Measurements from ENCODE around the gene TUBGCP2.

DNA sequence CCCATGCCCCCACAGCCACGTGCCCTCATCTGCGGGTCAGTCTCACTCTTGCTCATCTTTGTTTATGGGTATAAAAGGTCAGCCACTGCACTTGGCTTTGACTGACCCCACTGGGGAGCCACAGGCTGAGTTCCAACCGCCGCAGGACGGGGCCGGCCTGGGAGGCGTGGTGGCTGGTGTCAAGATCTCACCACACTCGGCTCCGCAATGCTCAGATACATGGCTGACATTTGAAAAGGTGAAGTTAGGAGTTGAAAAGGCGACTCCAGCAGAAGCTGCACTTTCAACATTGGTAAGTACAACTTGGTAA, 14.9 kb downstream of the TUBGCP2 start:
- TF ChIP-seq, protein P1, sequence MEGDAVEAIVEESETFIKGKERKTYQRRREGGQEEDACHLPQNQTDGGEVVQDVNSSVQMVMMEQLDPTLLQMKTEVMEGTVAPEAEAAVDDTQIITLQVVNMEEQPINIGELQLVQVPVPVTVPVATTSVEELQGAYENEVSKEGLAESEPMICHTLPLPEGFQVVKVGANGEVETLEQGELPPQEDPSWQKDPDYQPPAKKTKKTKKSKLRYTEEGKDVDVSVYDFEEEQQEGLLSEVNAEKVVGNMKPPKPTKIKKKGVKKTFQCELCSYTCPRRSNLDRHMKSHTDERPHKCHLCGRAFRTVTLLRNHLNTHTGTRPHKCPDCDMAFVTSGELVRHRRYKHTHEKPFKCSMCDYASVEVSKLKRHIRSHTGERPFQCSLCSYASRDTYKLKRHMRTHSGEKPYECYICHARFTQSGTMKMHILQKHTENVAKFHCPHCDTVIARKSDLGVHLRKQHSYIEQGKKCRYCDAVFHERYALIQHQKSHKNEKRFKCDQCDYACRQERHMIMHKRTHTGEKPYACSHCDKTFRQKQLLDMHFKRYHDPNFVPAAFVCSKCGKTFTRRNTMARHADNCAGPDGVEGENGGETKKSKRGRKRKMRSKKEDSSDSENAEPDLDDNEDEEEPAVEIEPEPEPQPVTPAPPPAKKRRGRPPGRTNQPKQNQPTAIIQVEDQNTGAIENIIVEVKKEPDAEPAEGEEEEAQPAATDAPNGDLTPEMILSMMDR (optimal IDR thresholded peaks at IDR 0.05 in 1 of 3, IDR thresholded peaks at IDR 0.05 in 1 of 3, conservative IDR thresholded peaks at IDR 0.05 in 1 of 3; ENCODE audit: extremely low read depth in 1 of 3, insufficient read depth in 2 of 3, low read length in 3 of 3): no peak
- no peak for TF ChIP-seq EZH2 (IDR thresholded peaks at IDR 0.05; ENCODE audit: low read length)

Measured in keratinocyte (primary cell).